NCI-H345 treated with DMSO at 0.1 percent for 48 hours (cell line): Measurements from ENCODE around the gene VASH1.

Experiments used
- DNase-seq: peaks from one replicate; lab custom pipeline; 2025; ENCODE audit not compliant: unreplicated experiment; lab: John Stamatoyannopoulos, UW

Gene VASH1

DNA sequence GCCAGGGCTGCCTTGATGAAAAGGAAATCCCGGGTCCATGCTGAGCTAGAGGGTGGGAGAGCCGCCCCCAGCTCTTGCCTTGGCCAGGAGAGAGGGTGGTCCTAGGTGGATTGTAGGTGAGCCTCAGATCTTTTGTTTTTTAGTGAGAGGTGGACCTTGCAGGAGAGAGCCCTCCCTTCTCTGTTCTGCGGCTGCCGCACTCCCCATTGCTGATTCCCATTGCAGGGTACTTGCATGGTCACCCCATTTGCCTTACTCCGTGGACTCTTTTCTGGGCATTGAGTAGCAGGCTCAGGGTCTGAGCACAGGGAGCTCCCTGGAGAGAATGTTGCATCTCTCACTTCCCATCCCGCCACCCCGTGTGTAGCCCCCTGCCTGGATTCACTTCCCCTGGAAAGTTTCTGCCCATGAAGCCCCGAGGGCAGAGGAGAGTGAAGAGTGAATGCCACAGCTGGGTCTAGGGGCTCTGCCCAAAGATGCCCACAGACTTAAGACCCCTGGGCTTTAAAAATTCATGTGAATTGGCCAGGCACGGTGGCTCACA is 10.2 kb downstream of the VASH1 start:
- DNase-seq, result no peak

GRCh38 chr14:76772300-76773187 is 11.3 kb downstream of the VASH1 start:
- no peak for DNase-seq

- DNase-seq, result no peak
Measured at GRCh38 chr14:76773188-76773885, 12.1 kb downstream of the VASH1 start.

- no peak for DNase-seq
Measured at GRCh38 chr14:76773956-76774820, 12.9 kb downstream of the VASH1 start.

DNA sequence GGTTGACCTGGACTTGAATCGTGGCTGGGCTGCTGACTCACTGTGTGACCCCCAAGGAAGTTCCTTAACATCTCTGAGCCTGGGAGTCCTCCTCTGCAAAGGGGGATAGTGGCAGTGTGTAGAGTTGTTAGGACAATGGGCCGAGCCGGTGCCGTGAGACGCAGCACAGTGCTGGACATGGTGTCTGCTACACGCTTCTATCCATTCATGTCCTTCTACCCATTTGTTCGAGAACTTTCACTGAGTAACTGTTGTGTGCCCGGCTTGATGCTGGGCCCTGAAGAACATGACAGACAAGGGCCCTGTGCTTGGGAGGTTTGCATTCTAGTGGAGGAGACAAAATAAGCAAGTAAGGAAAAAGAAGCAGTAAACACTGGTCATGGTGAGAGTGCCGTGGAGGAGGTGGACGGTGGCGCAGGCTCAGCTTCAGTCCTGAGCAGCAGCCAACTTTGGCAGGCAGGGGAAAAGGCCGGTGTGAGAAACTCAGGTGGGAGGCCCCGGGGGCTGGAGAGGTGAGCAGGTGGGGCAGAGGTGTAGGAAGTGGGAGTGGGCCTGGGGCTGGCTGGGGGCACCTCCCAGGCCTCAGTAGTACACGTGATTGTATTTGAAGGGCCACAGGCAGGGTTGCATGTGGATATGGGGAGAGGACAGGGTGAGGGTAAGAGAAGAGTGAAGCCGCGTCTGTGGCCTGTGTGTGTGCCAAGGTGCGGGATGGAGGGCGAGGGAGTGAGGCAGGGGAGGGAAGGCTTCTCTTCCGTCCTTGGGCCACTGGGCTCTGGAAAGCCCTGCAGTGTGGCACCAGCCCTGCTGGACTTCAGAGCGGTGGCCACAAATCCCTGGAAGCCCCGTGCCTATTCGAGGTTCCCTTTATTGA is 13.8 kb downstream of the VASH1 start:
- no peak for DNase-seq

DNA sequence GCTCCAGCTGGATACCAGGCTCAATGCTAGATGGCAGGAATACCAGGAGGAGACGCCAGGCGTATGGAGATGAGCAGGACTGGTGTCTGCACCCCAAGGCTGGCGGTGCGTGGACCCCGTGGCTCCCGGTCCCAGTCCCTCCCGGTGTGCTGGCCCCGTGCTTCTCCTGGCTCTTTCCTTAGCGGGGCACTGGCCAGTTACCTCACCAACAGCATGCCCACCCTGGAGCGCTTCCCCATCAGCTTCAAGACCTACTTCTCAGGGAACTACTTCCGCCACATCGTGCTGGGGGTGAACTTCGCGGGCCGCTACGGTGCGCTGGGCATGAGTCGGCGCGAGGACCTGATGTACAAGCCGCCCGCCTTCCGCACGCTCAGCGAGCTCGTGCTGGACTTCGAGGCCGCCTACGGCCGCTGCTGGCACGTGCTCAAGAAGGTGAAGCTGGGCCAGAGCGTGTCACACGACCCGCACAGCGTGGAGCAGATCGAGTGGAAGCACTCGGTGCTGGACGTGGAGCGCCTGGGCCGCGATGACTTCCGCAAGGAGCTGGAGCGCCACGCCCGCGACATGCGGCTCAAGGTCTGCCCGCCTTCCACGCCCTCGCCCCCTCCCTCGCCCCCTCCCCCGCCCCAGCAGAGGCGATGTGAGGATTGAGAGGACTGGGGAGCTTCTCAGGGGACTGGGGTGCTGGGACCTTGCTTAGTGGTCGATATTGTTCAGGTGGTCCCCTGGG is 14.6 kb downstream of the VASH1 start:
- DNase-seq, result no peak

DNA sequence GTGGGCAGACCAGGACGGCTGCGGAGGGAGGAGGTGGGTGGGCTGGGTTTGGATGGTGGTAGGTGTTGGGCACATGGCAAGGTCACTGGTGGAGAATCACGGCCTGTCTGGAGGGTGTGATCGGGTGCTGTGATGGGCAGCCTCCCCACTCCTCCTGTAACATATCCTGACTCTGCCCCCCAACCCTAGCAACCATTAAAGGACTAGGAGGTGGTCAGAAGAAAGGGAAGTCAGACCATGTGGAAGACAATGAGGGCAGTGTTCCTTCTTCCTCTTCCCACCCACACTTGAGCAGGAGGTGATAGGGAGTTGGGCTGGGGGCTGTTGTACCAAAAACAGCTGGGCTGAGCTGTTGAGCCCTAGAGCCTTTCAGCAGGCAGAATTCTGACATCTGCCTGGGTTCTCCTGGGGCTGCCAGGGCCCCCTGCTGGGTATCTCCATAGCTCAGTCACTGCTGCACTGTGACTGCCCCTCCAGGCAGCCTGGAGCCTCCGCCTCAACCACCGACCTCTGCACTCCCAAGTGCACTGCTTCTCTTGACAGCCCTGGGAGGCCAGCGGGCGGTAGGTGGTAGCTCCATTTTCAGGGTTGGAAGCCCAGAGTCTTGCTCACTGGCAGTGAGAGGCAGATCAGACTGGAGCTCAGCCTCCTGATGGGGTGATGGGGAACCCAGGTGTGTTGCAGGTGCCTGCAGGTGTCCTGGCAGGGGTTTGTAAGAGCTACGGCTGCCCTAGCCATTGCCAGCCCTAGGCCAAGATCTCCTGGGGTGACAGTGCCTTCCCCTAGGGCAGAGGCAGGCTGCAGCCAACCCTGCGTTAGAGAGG is 15.4 kb downstream of the VASH1 start:
- no peak for DNase-seq

- DNase-seq, result no peak
Measured at GRCh38 chr14:76777721-76778120, 16.5 kb downstream of the VASH1 start.

DNA sequence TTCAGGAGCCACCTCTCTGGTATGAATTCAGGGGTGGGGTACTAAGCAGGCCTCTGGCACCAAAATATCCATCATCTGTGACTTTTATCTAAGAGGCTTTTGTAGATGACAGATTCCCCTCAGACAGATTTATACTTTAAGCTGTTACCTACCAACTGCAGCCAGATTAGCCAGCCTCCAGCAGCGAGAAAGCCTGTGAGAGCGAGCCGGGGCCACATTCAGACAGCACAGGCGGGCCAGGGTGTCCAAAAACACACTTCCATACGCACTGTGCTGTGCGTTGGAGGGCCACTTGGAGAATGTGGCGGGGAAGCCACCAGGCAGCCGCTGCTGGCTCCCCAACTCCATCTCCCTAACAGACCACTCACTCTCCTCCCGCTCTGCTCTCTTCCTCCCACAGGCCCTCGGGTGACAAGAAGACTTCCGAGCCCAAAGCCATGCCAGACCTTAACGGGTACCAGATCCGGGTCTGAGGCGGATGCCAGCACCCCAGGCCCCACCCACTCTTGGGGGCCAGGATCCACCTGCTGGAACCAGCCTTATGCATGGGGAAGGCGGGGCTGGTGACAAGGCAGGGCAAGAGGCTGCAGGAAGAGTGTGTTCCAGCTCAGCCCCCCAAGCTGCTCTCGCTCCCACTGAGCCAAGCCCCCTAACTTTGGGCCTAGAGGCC is 17.4 kb downstream of the VASH1 start:
- no peak for DNase-seq

GRCh38 chr14:76779221-76780057 is 18.2 kb downstream of the VASH1 start:
- DNase-seq, result no peak

DNA sequence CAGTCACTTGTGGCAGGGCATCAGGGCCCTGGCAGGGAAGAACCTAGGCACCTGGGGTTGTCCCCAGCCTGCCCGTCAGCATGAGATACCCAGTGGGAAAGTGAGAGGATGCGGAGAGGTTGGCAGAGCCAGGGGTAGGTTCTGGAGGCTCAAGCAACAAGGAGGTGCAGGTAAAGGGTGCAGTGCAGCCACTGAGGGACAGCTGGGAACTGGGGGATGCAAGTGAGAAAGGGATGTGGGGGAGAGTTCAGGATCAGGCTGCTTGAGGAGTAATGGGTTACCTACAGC is 18.7 kb downstream of the VASH1 start:
- DNase-seq, result no peak

GRCh38 chr14:76780360-76780759 is 19.1 kb downstream of the VASH1 start:
- no peak for DNase-seq

DNA sequence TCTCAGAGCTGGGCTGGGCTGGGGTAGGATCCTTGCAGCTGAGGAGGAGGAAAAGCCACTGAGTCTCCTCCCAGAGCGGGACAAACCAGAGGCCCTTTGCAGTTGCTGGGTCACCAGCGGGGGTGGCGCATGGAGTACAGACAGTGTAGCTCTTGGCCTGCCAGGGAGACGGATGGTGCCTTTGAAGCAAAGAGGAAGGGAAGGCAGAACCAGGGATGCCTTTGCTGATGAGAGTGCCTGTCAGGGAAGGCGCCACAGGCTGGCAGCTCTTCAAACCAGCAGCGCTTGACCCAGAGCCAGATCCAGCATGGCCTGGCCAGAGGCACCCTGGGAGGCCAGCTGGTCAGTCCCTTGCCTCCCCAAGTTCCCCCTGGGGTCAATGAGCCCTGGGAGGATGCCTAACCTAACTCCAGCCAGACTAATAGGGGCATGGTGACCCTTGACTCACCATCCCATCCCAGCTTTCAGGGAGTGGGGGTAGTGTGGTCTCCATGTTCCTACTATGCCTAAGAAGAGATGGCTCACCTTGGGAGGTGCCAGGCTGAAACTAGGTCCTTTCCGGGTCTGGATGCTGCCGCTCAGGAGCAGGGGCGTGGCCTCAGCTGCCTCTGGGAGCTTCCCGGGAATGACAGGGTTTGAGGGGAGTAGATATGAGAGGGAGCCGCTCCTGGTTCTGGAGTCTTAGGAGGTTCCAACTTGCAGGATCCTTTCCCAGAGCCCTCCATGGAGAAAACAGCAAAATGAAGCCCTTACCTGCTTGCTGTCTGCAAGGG is 19.8 kb downstream of the VASH1 start:
- no peak for DNase-seq

- DNase-seq, result no peak
Measured at GRCh38 chr14:76781648-76782051, 20.4 kb downstream of the VASH1 start.

DNA sequence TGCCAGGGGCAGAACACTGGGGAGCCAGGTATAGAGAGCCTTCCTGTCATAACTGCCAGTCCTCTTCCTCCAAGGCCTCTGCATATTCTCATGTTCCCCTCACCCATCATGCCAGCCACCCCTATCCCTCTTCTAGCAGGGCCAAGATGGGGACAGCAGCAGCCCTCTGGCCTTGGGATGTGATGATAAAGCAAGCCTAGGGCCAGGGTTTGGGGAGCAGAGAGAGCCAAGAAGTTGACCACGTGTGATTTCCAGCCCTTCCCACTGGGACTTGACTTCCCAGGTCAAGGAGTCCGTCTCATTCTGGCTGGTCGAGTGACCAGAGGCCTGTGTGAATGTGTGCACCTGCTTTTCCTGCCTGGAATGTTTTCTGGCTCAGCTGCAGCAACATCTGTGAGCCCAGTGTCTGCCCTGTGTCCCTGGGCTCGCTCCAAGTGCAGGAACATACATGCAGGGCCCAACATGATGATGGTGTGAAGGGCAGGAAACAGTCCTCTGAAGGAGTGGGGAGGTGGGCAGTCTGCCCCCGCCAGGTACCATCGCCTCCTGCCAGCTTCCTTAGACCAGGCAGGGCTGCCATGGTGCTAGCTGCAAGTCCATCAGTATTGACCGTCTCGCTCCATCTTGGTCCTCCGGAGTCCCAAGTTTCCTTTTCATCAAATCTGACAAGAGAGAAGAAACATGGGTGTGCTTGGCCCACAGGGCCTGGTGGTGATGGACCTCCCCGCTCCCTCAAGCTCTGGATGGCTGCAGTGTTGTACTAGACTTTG is 21.0 kb downstream of the VASH1 start:
- no peak for DNase-seq
